Activated CD4-positive, alpha-beta T cell treated with anti-CD3 and anti-CD28 coated beads for 48 hours (primary cell): ENCODE measurements around the gene HBG2.
"Not testable (repeated sequence)": the region's sequence is repeated elsewhere in the genome, so short reads cannot be mapped to it uniquely, and the experiment has no call there.

Experiments used
- DNase-seq: peaks from one replicate; pipeline ENCODE4 v3.0.0-alpha.2; 2020

Gene HBG2

GRCh38 chr11:5254646-5255413 lies at the start of gene HBG2:
Gene HBG2, minus strand, starts transcription at chr11:5254781. Its CDS starts 53 bp downstream, at chr11:5254728.
- not testable (repeated sequence) for DNase-seq

- no peak for DNase-seq
Observed at GRCh38 chr11:5304046-5304445, 49.5 kb upstream of the HBG2 start.

- no peak for DNase-seq
Observed at GRCh38 chr11:5303626-5304025, 49.0 kb upstream of the HBG2 start.

- DNase-seq = no peak
Observed at GRCh38 chr11:5301846-5302245, 47.3 kb upstream of the HBG2 start, which contains the start of gene OR51B4. Gene OR51B4, minus strand, starts transcription at chr11:5301946. Its CDS starts 0 bp downstream, at chr11:5301946.

GRCh38 chr11:5300251-5300650 lies 45.7 kb upstream of the HBG2 start:
- no peak for DNase-seq

- no peak for DNase-seq
Observed at GRCh38 chr11:5298451-5298850, 43.9 kb upstream of the HBG2 start.

GRCh38 chr11:5297721-5298323 lies 43.2 kb upstream of the HBG2 start:
- DNase-seq = no peak

- DNase-seq = not testable (repeated sequence)
Observed at GRCh38 chr11:5294342-5294995, 39.9 kb upstream of the HBG2 start.

GRCh38 chr11:5293028-5293427 lies 38.4 kb upstream of the HBG2 start:
- DNase-seq = no peak

- DNase-seq = no peak
Observed at GRCh38 chr11:5291207-5291838, 36.7 kb upstream of the HBG2 start.

- DNase-seq = no peak
Observed at GRCh38 chr11:5290106-5290505, 35.5 kb upstream of the HBG2 start.

GRCh38 chr11:5289696-5290095 lies 35.1 kb upstream of the HBG2 start:
- DNase-seq = no peak

GRCh38 chr11:5288906-5289550 lies 34.4 kb upstream of the HBG2 start:
- DNase-seq = no peak

- DNase-seq = no peak
Observed at GRCh38 chr11:5288108-5288905, 33.7 kb upstream of the HBG2 start.

GRCh38 chr11:5286901-5287300 lies 32.3 kb upstream of the HBG2 start:
- no peak for DNase-seq

GRCh38 chr11:5286351-5286750 lies 31.8 kb upstream of the HBG2 start:
- no peak for DNase-seq

GRCh38 chr11:5285703-5286340 lies 31.2 kb upstream of the HBG2 start:
- DNase-seq = no peak

GRCh38 chr11:5284637-5285036 lies 30.1 kb upstream of the HBG2 start:
- no peak for DNase-seq

- no peak for DNase-seq
Observed at GRCh38 chr11:5283882-5284281, 29.3 kb upstream of the HBG2 start.

- no peak for DNase-seq
Observed at GRCh38 chr11:5283086-5283485, 28.5 kb upstream of the HBG2 start.

- no peak for DNase-seq
Observed at GRCh38 chr11:5282628-5283027, 28.0 kb upstream of the HBG2 start.

GRCh38 chr11:5281596-5281995 lies 27.0 kb upstream of the HBG2 start:
- no peak for DNase-seq
